ENCODE results near the gene CDH4.

The CDH4 gene

GRCh38 chr20:61840779-61841455, 588.9 kb downstream of the CDH4 start:
- H3K4me3 Mint-ChIP-seq = no peak overlapping the region
- H3K27ac Mint-ChIP-seq = no peak overlapping the region
- no peaks in the 10 kb centered on the region for H3K27me3 Mint-ChIP-seq (ENCODE audit: low read depth)
- H3K36me3 Mint-ChIP-seq (ENCODE audit: low read depth) = no peaks in the 10 kb centered on the region
- no peaks in the 10 kb centered on the region for H3K9me3 Mint-ChIP-seq
- H3K4me1 Mint-ChIP-seq (ENCODE audit: low read depth) = no peaks in the 10 kb centered on the region

GRCh38 chr20:61841551-61841950, 589.5 kb downstream of the CDH4 start:
- Mint-ChIP-seq H3K4me1 (ENCODE audit: low read depth) (no peaks in the 10 kb centered on the region), H3K4me3 (no peak overlapping the region), H3K36me3 (ENCODE audit: low read depth) (no peaks in the 10 kb centered on the region), H3K27me3 (ENCODE audit: low read depth) (no peaks in the 10 kb centered on the region), H3K9me3 (no peaks in the 10 kb centered on the region), H3K27ac (no peak overlapping the region)

- no peaks in the 10 kb centered on the region for H3K27me3 Mint-ChIP-seq (ENCODE audit: low read depth)
- H3K4me3 Mint-ChIP-seq = no peak overlapping the region
- no peaks in the 10 kb centered on the region for H3K4me1 Mint-ChIP-seq (ENCODE audit: low read depth)
- no peak overlapping the region for H3K27ac Mint-ChIP-seq
- no peaks in the 10 kb centered on the region for H3K9me3 Mint-ChIP-seq
- H3K36me3 Mint-ChIP-seq (ENCODE audit: low read depth) = no peaks in the 10 kb centered on the region
These were observed 589.9 kb downstream of the CDH4 start for GRCh38 chr20:61841966-61842365.

GRCh38 chr20:61844621-61845020, 592.6 kb downstream of the CDH4 start:
- H3K36me3 Mint-ChIP-seq (ENCODE audit: low read depth) = no peaks in the 10 kb centered on the region

GRCh38 chr20:61845233-61845671, 593.2 kb downstream of the CDH4 start:
- Mint-ChIP-seq H3K9me3 (no peaks in the 10 kb centered on the region), H3K36me3 (ENCODE audit: low read depth) (no peaks in the 10 kb centered on the region), H3K27me3 (ENCODE audit: low read depth) (no peaks in the 10 kb centered on the region), H3K4me3 (no peak overlapping the region), H3K4me1 (ENCODE audit: low read depth) (no peaks in the 10 kb centered on the region), H3K27ac (no peak overlapping the region)

More at GRCh38 chr20:61844621-61845020, 592.6 kb downstream of the CDH4 start:
- no peaks in the 10 kb centered on the region for H3K9me3 Mint-ChIP-seq
- H3K4me1 Mint-ChIP-seq (ENCODE audit: low read depth) = no peaks in the 10 kb centered on the region
- no peak overlapping the region for H3K27ac Mint-ChIP-seq
- H3K27me3 Mint-ChIP-seq (ENCODE audit: low read depth) = no peaks in the 10 kb centered on the region
- no peak overlapping the region for H3K4me3 Mint-ChIP-seq

GRCh38 chr20:61846074-61846473, 594.0 kb downstream of the CDH4 start:
- Mint-ChIP-seq H3K27me3 (ENCODE audit: low read depth) (no peaks in the 10 kb centered on the region), H3K4me3 (no peak overlapping the region), H3K36me3 (ENCODE audit: low read depth) (no peaks in the 10 kb centered on the region), H3K9me3 (no peaks in the 10 kb centered on the region), H3K4me1 (ENCODE audit: low read depth) (no peaks in the 10 kb centered on the region), H3K27ac (no peak overlapping the region)

GRCh38 chr20:61846741-61847419, 594.8 kb downstream of the CDH4 start:
- H3K27ac Mint-ChIP-seq = no peak overlapping the region
- no peak overlapping the region for H3K4me3 Mint-ChIP-seq
- H3K4me1 Mint-ChIP-seq (ENCODE audit: low read depth) = no peaks in the 10 kb centered on the region
- H3K36me3 Mint-ChIP-seq (ENCODE audit: low read depth) = no peaks in the 10 kb centered on the region
- H3K9me3 Mint-ChIP-seq = no peaks in the 10 kb centered on the region
- H3K27me3 Mint-ChIP-seq (ENCODE audit: low read depth) = no peaks in the 10 kb centered on the region

GRCh38 chr20:61847420-61847748, 595.3 kb downstream of the CDH4 start:
- Mint-ChIP-seq H3K4me1 (ENCODE audit: low read depth) (no peaks in the 10 kb centered on the region), H3K27ac (no peak overlapping the region), H3K9me3 (no peaks in the 10 kb centered on the region), H3K4me3 (no peak overlapping the region), H3K27me3 (ENCODE audit: low read depth) (no peaks in the 10 kb centered on the region), H3K36me3 (ENCODE audit: low read depth) (no peaks in the 10 kb centered on the region)

- H3K4me3 Mint-ChIP-seq = no peak overlapping the region
- H3K4me1 Mint-ChIP-seq (ENCODE audit: low read depth) = no peaks in the 10 kb centered on the region
- H3K27me3 Mint-ChIP-seq (ENCODE audit: low read depth) = no peaks in the 10 kb centered on the region
- H3K9me3 Mint-ChIP-seq = no peaks in the 10 kb centered on the region
- H3K27ac Mint-ChIP-seq = no peak overlapping the region
- H3K36me3 Mint-ChIP-seq (ENCODE audit: low read depth) = no peaks in the 10 kb centered on the region
These were observed 595.9 kb downstream of the CDH4 start for GRCh38 chr20:61847986-61848385.

GRCh38 chr20:61848851-61849250, 596.8 kb downstream of the CDH4 start:
- Mint-ChIP-seq H3K27ac (no peak overlapping the region), H3K4me1 (ENCODE audit: low read depth) (no peaks in the 10 kb centered on the region), H3K36me3 (ENCODE audit: low read depth) (no peaks in the 10 kb centered on the region), H3K4me3 (no peak overlapping the region), H3K9me3 (no peaks in the 10 kb centered on the region), H3K27me3 (ENCODE audit: low read depth) (no peaks in the 10 kb centered on the region)

GRCh38 chr20:61849376-61849775, 597.3 kb downstream of the CDH4 start:
- Mint-ChIP-seq H3K9me3 (no peaks in the 10 kb centered on the region), H3K27me3 (ENCODE audit: low read depth) (no peaks in the 10 kb centered on the region), H3K27ac (no peak overlapping the region), H3K36me3 (ENCODE audit: low read depth) (no peaks in the 10 kb centered on the region), H3K4me3 (no peak overlapping the region), H3K4me1 (ENCODE audit: low read depth) (no peaks in the 10 kb centered on the region)

- H3K4me1 Mint-ChIP-seq (ENCODE audit: low read depth) = no peaks in the 10 kb centered on the region
- H3K27ac Mint-ChIP-seq = no peak overlapping the region
- no peak overlapping the region for H3K4me3 Mint-ChIP-seq
- H3K36me3 Mint-ChIP-seq (ENCODE audit: low read depth) = no peaks in the 10 kb centered on the region
- no peaks in the 10 kb centered on the region for H3K9me3 Mint-ChIP-seq
- H3K27me3 Mint-ChIP-seq (ENCODE audit: low read depth) = no peaks in the 10 kb centered on the region
These were observed 597.8 kb downstream of the CDH4 start for GRCh38 chr20:61849822-61850221.

- Mint-ChIP-seq H3K4me1 (ENCODE audit: low read depth) (no peaks in the 10 kb centered on the region), H3K4me3 (no peak overlapping the region), H3K27ac (no peak overlapping the region), H3K36me3 (ENCODE audit: low read depth) (no peaks in the 10 kb centered on the region), H3K9me3 (no peaks in the 10 kb centered on the region), H3K27me3 (ENCODE audit: low read depth) (no peaks in the 10 kb centered on the region)
These were observed 598.4 kb downstream of the CDH4 start for GRCh38 chr20:61850457-61850856.

GRCh38 chr20:61850926-61851900, 599.2 kb downstream of the CDH4 start:
- H3K4me3 Mint-ChIP-seq = no peak overlapping the region

More at GRCh38 chr20:61850926-61851900, 599.2 kb downstream of the CDH4 start:
- H3K9me3 Mint-ChIP-seq = no peaks in the 10 kb centered on the region
- H3K27ac Mint-ChIP-seq = no peak overlapping the region
- no peaks in the 10 kb centered on the region for H3K36me3 Mint-ChIP-seq (ENCODE audit: low read depth)
- no peaks in the 10 kb centered on the region for H3K27me3 Mint-ChIP-seq (ENCODE audit: low read depth)
- H3K4me1 Mint-ChIP-seq (ENCODE audit: low read depth) = no peaks in the 10 kb centered on the region
